Peyer's patch (tissue), 4 donors: ENCODE data around the gene TMEM9.

ENCODE experiments used
- CTCF ChIP-seq, 6 experiments: fragments of 450-650 bp in 4 of 6; fragments of 200-600 bp in 2 of 6; sonication (generic) in 1 of 6; IDR thresholded peaks; one replicate each; pipeline ENCODE4 v1.5.1; 2017 to 2019; ENCODE audit warnings: antibody characterized with exemption in 6 of 6, mild to moderate bottlenecking in 3 of 6, moderate library complexity in 1 of 6
- POLR2A ChIP-seq, 2 donors: fragments of 450-650 bp; IDR thresholded peaks; one replicate each; pipeline ENCODE4 v1.5.1; 2017; ENCODE audit warnings: antibody characterized with exemption in 2 of 2, mild to moderate bottlenecking in 2 of 2, moderate library complexity in 2 of 2

GRCh38 chr1:201157949-201158348 is 3.7 kb upstream of the TMEM9 start:
- TF ChIP-seq POLR2A (IDR thresholded peaks at IDR 0.05) (no peak), CTCF (IDR thresholded peaks at IDR 0.05) (no peak)
